DMS153 (cell line): ENCODE measurements around the gene MIPEP.

ENCODE experiments used
- DNase-seq: peaks from one replicate; lab custom pipeline; 2025; lab: John Stamatoyannopoulos, UW

The MIPEP gene

DNA sequence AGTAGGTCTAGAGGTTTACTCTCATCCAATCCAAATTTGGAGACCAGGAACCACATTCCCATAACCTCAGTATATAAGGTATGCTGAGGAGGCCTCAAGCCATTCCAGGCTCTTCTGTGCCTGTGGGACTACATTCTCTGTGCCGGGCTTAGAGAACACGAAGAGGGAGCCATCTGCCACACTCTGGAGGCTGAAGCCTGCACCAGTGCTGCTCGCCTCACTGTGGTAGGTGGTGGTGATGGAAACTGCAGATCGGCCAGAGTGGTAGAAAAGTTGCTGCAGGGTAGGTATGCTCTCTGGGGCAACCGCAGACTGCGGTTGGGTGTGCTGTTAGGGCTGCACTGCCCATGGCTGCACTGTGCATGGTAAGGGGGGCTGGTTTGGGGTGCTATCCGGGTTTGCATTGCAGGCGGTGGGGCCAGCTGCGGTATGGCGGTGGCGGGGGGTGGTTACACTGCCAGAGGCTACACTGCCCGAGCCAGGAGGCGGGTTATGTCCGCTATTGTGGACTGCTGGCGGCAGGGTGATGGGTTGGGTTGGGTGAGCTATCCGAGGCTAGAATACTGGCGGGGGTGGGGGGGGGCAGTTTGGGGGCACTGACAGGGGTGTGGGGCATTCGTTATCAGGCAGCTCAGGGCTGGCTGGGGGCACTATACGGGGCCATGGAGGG is 174.0 kb downstream of the MIPEP start:
- no peak for DNase-seq

DNA sequence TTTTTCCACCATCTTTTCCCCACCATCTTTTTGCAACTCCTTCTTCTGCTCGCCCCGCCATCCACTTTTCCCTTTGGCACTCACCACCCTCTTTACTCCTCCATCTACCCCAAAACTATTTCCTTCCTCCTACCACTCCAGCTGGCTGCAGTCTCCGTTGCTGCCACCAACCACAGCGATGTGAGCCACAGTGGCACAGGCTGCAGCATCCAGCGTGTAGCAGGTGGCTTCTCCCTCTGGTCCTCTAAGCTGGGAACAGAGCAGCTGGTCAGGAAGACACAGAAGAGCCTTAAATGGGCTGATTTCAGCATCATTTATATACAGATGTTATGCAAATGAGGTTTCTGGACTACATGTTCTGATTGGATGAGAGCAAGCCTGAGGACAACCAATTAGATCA is 174.5 kb downstream of the MIPEP start:
- no peak for DNase-seq

DNA sequence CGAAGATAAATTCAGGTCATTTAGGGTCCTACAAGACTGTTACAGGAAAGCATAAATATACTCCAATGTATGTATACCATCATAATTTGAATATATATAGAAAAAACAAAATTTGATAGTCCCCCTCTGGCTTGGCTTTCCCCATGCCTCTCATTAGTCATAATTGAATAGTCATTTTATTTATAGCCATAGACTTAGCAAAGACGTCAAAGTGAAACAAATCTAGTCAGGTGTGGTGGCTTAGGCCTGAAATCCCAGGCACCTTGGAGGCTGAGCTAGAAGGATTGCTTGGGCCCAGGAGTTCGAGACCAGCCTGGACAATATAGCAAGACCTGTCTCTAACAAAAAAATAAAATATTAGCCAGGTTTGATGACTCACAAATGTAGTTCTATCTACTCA is 177.8 kb downstream of the MIPEP start:
- DNase-seq: no peak

DNA sequence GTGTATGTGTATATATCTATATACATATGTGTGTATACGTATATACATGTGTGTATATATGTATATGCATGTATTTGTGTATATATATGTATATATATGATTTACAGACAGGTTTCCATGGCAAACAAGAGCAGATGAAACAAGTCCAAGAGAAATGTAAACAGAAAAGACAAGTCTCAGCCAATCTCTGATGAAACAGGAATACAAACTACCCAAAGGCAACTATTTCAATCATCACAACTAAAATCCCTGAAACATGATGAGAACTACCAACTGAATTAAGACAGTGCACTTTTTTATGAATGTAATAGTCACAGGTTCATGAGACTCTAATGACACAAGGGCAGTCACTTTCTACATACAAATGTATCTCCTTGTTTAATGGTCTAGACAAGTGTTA is 178.8 kb downstream of the MIPEP start:
- DNase-seq: no peak

- no peak for DNase-seq
These were observed 179.7 kb downstream of the MIPEP start for GRCh38 chr13:23709536-23709935.

DNA sequence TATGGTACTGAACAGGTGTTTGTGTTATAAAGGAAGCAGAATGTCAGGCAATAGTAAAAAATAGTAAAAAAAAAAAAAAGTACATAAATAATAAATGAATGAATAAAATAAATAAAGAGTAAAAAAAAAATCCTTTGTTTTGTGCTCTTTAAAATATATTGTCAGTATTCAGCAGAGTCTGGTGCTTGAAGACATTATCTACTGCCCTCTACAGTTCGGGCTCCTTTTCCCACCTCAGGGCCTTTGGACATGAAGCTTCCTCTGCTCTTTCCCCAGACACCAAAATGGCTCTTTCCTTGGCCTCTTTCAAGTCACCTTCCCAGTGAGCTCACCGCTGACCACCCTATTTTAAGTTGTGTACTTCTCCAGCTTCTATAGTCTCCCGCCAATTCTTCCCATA is 181.5 kb downstream of the MIPEP start:
- DNase-seq: no peak

GRCh38 chr13:23705583-23705982 is 183.6 kb downstream of the MIPEP start:
- DNase-seq: no peak

GRCh38 chr13:23703246-23703860 is 185.8 kb downstream of the MIPEP start:
- no peak for DNase-seq

DNA sequence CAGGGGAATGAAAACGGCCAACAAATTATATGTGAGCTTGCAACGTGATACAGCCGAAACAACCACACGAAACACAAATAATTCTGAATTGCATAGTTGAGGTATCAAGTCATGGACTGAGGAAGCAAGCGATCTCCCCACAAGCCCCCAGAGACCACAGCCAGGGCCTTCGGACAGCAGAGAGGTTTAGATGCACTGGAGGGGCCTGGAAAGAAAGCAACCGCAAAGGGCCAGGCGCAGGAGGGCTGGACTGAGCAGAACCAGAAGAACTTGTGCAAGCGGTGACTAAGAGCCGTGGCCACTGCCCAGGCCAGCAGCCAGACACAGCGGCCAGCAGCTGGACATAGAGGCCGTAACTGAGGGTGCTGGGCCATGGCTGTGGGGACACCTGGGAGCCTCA is 187.6 kb downstream of the MIPEP start:
- no peak for DNase-seq

DNA sequence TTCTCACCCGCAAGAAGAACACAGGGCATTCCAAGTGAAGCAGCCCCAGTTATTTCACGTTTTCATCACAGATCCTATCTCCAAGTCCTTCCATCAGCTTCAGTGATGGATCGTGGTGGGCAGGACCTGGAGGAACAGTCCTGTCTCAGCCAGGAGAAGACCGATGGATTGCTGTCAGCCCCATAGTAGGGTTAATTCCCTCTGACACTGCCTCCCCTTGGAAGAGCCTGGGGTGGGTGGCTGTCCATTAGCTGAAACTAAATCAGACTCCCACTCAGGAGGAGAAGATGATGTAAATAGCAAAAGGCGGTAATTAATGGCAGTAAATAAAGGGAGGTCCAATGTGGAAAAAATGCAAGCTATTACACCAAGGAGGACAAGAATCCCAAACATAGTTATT is 188.0 kb downstream of the MIPEP start:
- DNase-seq: no peak

GRCh38 chr13:23699271-23699670 is 189.9 kb downstream of the MIPEP start:
- no peak for DNase-seq

GRCh38 chr13:23697772-23698313 is 191.4 kb downstream of the MIPEP start:
- DNase-seq: no peak

DNA sequence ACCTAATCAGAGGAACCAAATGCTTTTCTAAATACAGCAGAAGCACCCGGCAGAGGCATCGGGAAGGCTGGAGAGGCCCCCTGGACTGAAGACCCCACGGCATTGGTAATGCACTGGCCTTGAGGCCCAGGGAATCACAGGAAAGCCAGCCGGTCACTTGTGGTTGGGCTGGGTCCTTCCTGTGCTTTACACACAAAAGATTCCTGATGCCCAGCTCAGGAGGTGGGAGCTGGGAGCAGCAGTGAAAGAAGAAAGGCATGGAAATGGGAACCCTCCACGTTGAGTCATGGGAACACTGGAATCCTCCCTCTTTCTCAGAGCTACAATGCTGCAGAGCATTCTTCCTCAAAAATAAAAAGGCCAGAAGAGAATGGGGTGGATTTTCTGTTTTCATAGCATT is 192.6 kb downstream of the MIPEP start:
- no peak for DNase-seq

GRCh38 chr13:23695711-23696464 is 193.3 kb downstream of the MIPEP start:
- no peak for DNase-seq

DNA sequence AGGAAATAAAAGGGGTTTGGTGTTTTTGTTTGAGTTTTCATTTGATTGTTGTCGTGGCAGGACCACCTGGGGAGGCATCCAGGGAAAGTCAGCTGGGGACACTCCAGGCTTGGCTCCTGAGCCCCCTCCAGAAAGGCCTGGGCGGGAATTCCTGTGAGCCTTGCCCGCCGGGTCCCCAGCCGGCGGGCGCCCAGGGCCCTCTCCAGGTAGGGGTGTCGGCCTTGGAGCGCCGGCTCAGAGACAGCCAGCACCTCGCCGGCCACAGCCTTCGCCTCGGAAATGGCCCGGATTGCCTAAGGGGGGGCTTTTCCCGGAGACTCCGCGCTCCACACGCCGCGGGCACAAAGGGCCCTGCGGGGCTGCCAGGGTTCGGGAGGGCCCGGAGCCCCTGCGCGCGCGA is 194.0 kb downstream of the MIPEP start:
- no peak for DNase-seq

DNA sequence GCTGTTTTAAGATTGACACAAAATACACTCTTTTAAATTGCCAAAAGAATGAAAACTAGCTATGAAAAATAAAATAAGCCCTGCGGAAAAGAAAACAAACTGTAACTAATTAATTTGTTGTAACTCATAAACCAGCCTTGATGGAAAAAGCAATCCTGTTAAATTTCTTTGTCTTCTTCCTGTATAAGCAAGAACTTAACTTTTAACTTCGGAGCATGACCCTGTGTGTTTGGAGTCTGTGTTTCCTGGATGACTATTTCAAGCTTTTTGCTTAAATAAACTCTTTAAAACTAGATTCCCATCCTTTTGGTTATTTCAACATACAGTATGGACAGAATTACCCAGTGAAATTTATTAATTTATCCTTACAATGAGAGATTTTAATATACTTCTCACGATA is 196.4 kb downstream of the MIPEP start:
- no peak for DNase-seq

DNA sequence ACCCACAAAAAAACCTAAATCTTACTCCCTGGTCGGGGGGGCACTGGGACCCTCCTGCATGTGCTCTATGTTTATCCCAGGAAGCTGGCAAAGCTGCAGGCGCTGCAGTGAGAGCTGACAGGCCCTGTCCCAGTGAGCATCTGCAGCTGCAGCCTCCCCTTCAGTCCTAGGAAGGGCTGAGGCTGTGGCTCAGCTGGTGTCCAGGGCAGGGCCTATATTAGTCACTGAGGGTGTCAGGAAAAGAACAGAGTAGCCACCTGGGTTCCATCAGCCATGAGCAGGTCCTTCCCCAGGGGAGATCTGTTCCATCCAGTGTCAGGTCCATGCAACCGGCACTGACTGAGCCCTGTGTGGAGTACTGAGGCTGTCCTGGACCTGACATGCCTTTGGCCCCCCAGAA is 198.5 kb downstream of the MIPEP start:
- DNase-seq: no peak

- DNase-seq: no peak
These were observed 200.9 kb downstream of the MIPEP start for GRCh38 chr13:23688336-23688735.

- DNase-seq: no peak
These were observed 201.6 kb downstream of the MIPEP start for GRCh38 chr13:23687614-23688013.

GRCh38 chr13:23686948-23687347 is 202.3 kb downstream of the MIPEP start:
- DNase-seq: no peak

- DNase-seq: no peak
These were observed 203.8 kb downstream of the MIPEP start for GRCh38 chr13:23685416-23685815.

GRCh38 chr13:23684647-23685046 is 204.6 kb downstream of the MIPEP start:
- no peak for DNase-seq

DNA sequence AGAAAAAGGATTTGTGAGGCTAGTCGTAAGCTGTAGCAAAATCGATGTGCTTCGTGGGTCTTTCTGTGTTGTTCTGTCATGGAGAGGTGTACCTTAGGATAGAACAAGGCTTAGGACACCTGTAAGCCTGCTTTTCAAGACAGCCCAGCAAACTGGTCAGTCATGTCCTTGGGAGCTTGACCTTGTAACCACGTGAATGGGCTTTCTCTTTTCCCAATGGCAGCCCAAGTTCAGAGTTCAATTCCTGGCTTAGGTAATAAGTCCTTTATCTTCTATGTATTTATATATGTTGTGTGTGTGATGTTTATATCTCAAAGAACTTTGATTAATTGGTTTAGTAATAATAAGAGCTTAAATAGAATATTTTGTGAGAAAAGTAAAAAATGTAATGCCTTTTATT is 206.1 kb downstream of the MIPEP start:
- DNase-seq: no peak
